IMR-90 (cell line): ENCODE measurements around the gene UBASH3B. TPM values are rescaled to one million over a fixed set of nuclear protein-coding genes. Genes with fewer than 3 reads are reported as not detected.

Experiments
- ATAC-seq: fragments of 200-7000 bp; cut with Tn5 transposase; 2 replicates; pipeline ENCODE4 v1.9.1; 2020; ENCODE audit warnings: low read depth, mild to moderate bottlenecking, moderate library complexity
- BruUV-seq: library from RNA; stranded (reverse); fragments of 400-500 nt; replicated peaks from 2 replicates; lab custom pipeline; 2021; lab: Mats Ljungman, UMichigan
- CTCF ChIA-PET: fragments of 300-600 bp; formaldehyde crosslinking; extraction: SDS; loops from one replicate; lab custom pipeline; 2021; ENCODE audit warnings: antibody characterized with exemption; lab: Yijun Ruan, JAX
- POLR2A ChIA-PET: fragments of 300-600 bp; sonication (Branson Sonifier 250); formaldehyde crosslinking; loops from one replicate; lab custom pipeline; 2022; ENCODE audit warnings: antibody characterized with exemption; ENCODE audit not compliant: unreplicated experiment; lab: Charles Lee
- DNase-seq: peaks from one replicate; pipeline ENCODE4 v3.0.0; 2013
- H2AFZ ChIP-seq: replicated peaks from 2 replicates; pipeline ENCODE3; 2013; ENCODE audit warnings: low read length, mild to moderate bottlenecking; ENCODE audit not compliant: poor library complexity
- H2AK5ac ChIP-seq: 2 replicates; pipeline ENCODE4 v1.6.1; 2013; ENCODE audit warnings: low read depth, low read length, inconsistent platforms
- H2AK9ac ChIP-seq: replicated peaks from 2 replicates; pipeline ENCODE3; 2013; ENCODE audit warnings: mild to moderate bottlenecking, low read depth, low read length, moderate library complexity; ENCODE audit not compliant: poor library complexity
- H2BK120ac ChIP-seq: 2 replicates; pipeline ENCODE4 v1.6.1; 2013; ENCODE audit warnings: low read depth, low read length, inconsistent platforms
- H2BK15ac ChIP-seq: 3 replicates; pipeline ENCODE4 v1.6.1; 2013; ENCODE audit warnings: low read depth, low read length, inconsistent platforms
- H2BK20ac ChIP-seq: 2 replicates; pipeline ENCODE4 v1.6.1; 2013; ENCODE audit warnings: low read depth, mild to moderate bottlenecking, inconsistent platforms, low read length, moderate library complexity
- H2BK5ac ChIP-seq: 2 replicates; pipeline ENCODE4 v1.6.1; 2013; ENCODE audit warnings: mild to moderate bottlenecking, low read depth, low read length, inconsistent platforms; ENCODE audit not compliant: poor library complexity, severe bottlenecking
- H3K14ac ChIP-seq: replicated peaks from 2 replicates; pipeline ENCODE4 v1.6.1; 2013; ENCODE audit warnings: low read depth, low read length, inconsistent platforms
- H3K18ac ChIP-seq: 2 replicates; pipeline ENCODE4 v1.6.1; 2013; ENCODE audit warnings: low read depth, low read length, control low read depth
- H3K23ac ChIP-seq: 2 replicates; pipeline ENCODE4 v1.6.1; 2013; ENCODE audit warnings: low read depth, low read length, inconsistent platforms
- H3K27ac ChIP-seq: 2 replicates; pipeline ENCODE4 v1.5.1; 2013; ENCODE audit warnings: mild to moderate bottlenecking, control low read depth, low read length; ENCODE audit not compliant: insufficient read depth
- H3K27me3 ChIP-seq: 2 replicates; pipeline ENCODE4 v1.6.1; 2013; ENCODE audit warnings: low read length; ENCODE audit not compliant: control insufficient read depth, insufficient read depth
- H3K36me3 ChIP-seq: 2 replicates; pipeline ENCODE4 v1.6.1; 2013; ENCODE audit warnings: low read length, mixed read lengths; ENCODE audit not compliant: control insufficient read depth, insufficient read depth
- H3K4ac ChIP-seq: 2 replicates; pipeline ENCODE4 v1.6.1; 2013; ENCODE audit warnings: low read depth, low read length, inconsistent platforms
- H3K4me1 ChIP-seq: 2 replicates; pipeline ENCODE4 v1.6.1; 2013; ENCODE audit warnings: low read length, mixed read lengths; ENCODE audit not compliant: control insufficient read depth, insufficient read depth
- H3K4me2 ChIP-seq: 2 replicates; pipeline ENCODE4 v1.6.1; 2013; ENCODE audit warnings: low read depth, mild to moderate bottlenecking, control low read depth, low read length, moderate library complexity
- H3K4me3 ChIP-seq: 2 replicates; pipeline ENCODE4 v1.5.1; 2013; ENCODE audit warnings: low read depth, mild to moderate bottlenecking, control low read depth, low read length, moderate library complexity; ENCODE audit not compliant: insufficient read depth
- H3K56ac ChIP-seq: 2 replicates; pipeline ENCODE4 v1.6.1; 2013; ENCODE audit warnings: low read length, inconsistent platforms; ENCODE audit not compliant: insufficient read depth; ENCODE audit errors: extremely low read depth
- H3K79me1 ChIP-seq, 2 experiments: 2 replicates each; pipeline ENCODE4 v1.6.1; 2013; ENCODE audit warnings: low read length in 2 of 2, inconsistent platforms in 1 of 2, low read depth in 1 of 2
- H3K9ac ChIP-seq: 2 replicates; pipeline ENCODE4 v1.6.1; 2013; ENCODE audit warnings: low read depth, low read length, control low read depth
- H3K9me1 ChIP-seq: 2 replicates; pipeline ENCODE4 v1.6.1; 2013; ENCODE audit warnings: low read length, inconsistent platforms; ENCODE audit not compliant: insufficient read depth
- H3K9me3 ChIP-seq: 2 replicates; pipeline ENCODE4 v1.6.1; 2013; ENCODE audit warnings: low read length; ENCODE audit not compliant: control insufficient read depth, insufficient read depth
- H4K20me1 ChIP-seq: 2 replicates; pipeline ENCODE4 v1.6.1; 2013; ENCODE audit warnings: low read length, inconsistent platforms; ENCODE audit not compliant: insufficient read depth
- H4K5ac ChIP-seq: 2 replicates; pipeline ENCODE4 v1.6.1; 2013; ENCODE audit warnings: mild to moderate bottlenecking, low read depth, low read length, control low read depth
- H4K8ac ChIP-seq, 2 experiments: 2 replicates each; pipeline ENCODE4 v1.6.1; 2013; ENCODE audit warnings: low read depth in 2 of 2, low read length in 2 of 2, control low read depth in 1 of 2, inconsistent platforms in 1 of 2
- H4K91ac ChIP-seq: 2 replicates; pipeline ENCODE4 v1.6.1; 2013; ENCODE audit warnings: low read depth, low read length, inconsistent platforms; ENCODE audit not compliant: insufficient read depth
- BHLHE40 ChIP-seq: fragments of 150-350 bp; IDR thresholded peaks from 2 replicates; pipeline ENCODE4 v1.6.1; 2016; ENCODE audit warnings: mild to moderate bottlenecking, low read depth, low read length
- CEBPB ChIP-seq: IDR thresholded peaks from 2 replicates; pipeline ENCODE4 v1.6.1; 2012; ENCODE audit warnings: low read depth, low read length, improper control_type of control experiment
- CHD1 ChIP-seq: IDR thresholded peaks from 2 replicates; pipeline ENCODE4 v1.6.1; 2012; ENCODE audit warnings: low read depth, low read length, improper control_type of control experiment
- CTCF ChIP-seq: conservative IDR thresholded peaks from 2 replicates; pipeline ENCODE4 v1.5.1; 2012; ENCODE audit warnings: mild to moderate bottlenecking, low read depth, low read length, improper control_type of control experiment
- FOS ChIP-seq: fragments of 150-350 bp; IDR thresholded peaks from 2 replicates; pipeline ENCODE4 v1.6.1; 2016; ENCODE audit warnings: low read depth, low read length
- MAFK ChIP-seq: IDR thresholded peaks from 2 replicates; pipeline ENCODE4 v1.6.1; 2012; ENCODE audit warnings: low read depth, low read length, improper control_type of control experiment
- MAZ ChIP-seq: IDR thresholded peaks from 2 replicates; pipeline ENCODE4 v1.6.1; 2012; ENCODE audit warnings: low read depth, mild to moderate bottlenecking, low read length, improper control_type of control experiment, moderate library complexity, borderline replicate concordance
- MXI1 ChIP-seq: IDR thresholded peaks from 2 replicates; pipeline ENCODE4 v1.6.1; 2012; ENCODE audit warnings: low read depth, mild to moderate bottlenecking, low read length, moderate library complexity, borderline replicate concordance
- NFE2L2 ChIP-seq: fragments of 150-350 bp; IDR thresholded peaks from 2 replicates; pipeline ENCODE4 v1.6.1; 2016; ENCODE audit warnings: low read depth, mild to moderate bottlenecking, low read length
- POLR2A ChIP-seq: IDR thresholded peaks from 2 replicates; pipeline ENCODE4 v1.6.1; 2012; ENCODE audit warnings: mild to moderate bottlenecking, low read depth, low read length
- RCOR1 ChIP-seq: IDR thresholded peaks from 2 replicates; pipeline ENCODE4 v1.6.1; 2012; ENCODE audit warnings: mild to moderate bottlenecking, low read length, improper control_type of control experiment; ENCODE audit not compliant: insufficient replicate concordance
- RFX5 ChIP-seq: IDR thresholded peaks from 2 replicates; pipeline ENCODE4 v1.8.0; 2012; ENCODE audit warnings: low read depth, mild to moderate bottlenecking, low read length, moderate library complexity
- SMC3 ChIP-seq: fragments of 150-350 bp; IDR thresholded peaks from 2 replicates; pipeline ENCODE4 v1.6.1; 2016; ENCODE audit warnings: low read depth, mild to moderate bottlenecking, antibody characterized with exemption, low read length, moderate library complexity
- dilution Hi-C: fragments of 300-500 bp; cut with HindIII; formaldehyde crosslinking; loops from one replicate; pipeline ENCODE4 v1.14.3; 2018; ENCODE audit warnings: low sequenced_read_pairs; ENCODE audit not compliant: unreplicated experiment
- in situ Hi-C: fragments of 300-500 bp; cut with MboI; formaldehyde crosslinking; loops from 3 replicates; pipeline ENCODE4 v1.14.3; 2019; ENCODE audit warnings: low sequenced_read_pairs, inconsistent platforms, mixed read lengths
- intact Hi-C: fragments of 100-400 bp; cut with micrococcal nuclease; formaldehyde crosslinking; loops from 2 replicates; pipeline ENCODE4 v1.10.0; 2022
- polyA plus RNA-seq, 3 experiments: library from polyadenylated mRNA; depleted of rRNA; stranded (reverse); fragments of >200 nt; gene quantifications; 2 replicates each; pipeline ENCODE4 v1.2.3, GENCODE V29; 2012; ENCODE audit warnings: low replicate concordance in 1 of 3
- total RNA-seq: library from RNA; depleted of rRNA; stranded (reverse); fragments of >200 nt; gene quantifications from 2 replicates; pipeline ENCODE4 v1.2.3, GENCODE V29; 2012
- TF ChIP-seq, protein P1 (sequence below): fragments of 150-350 bp; IDR thresholded peaks from 2 replicates; pipeline ENCODE4 v1.6.1; 2017; ENCODE audit warnings: mild to moderate bottlenecking, antibody characterized with exemption, low read length, low read depth
- TF ChIP-seq, protein P2 (sequence below): fragments of 150-350 bp; IDR thresholded peaks from 2 replicates; pipeline ENCODE4 v1.6.1; 2016; ENCODE audit warnings: low read depth, mild to moderate bottlenecking, low read length, moderate library complexity, borderline replicate concordance

UBASH3B gene
- total and polyA plus RNA-seq, 2 of the 4 experiments (the other 2 are of a cell fraction): 27.2 to 48.0 TPM

DNA sequence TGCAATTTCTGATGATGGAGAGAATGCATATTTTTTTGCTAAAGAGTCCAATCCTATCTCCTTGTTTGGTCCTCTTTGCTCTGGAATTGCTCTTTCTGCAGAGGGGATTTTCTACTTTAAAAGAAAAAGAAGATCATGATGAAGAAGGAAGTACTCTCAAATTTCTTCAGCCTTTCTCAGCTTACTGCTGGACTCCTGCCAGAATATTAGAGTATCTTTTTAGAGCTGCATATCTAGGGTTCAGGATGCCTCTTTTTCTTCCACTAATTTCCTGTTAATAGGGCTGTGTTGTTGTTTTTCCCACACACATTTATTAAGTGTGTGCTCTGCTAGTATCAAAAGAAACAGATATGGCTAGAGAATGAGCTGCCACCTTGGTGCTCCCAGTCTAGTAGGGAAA lies 18.2 kb downstream of the UBASH3B start:
- no peak overlapping the region for H2AK5ac ChIP-seq
- in situ Hi-C loops: no loop called here

More for the DNA sequence above, 18.2 kb downstream of the UBASH3B start:
- Histone ChIP-seq H3K56ac (no peak overlapping the region), H3K9me1 (peaks cover 34% of the 10 kb centered on the region), H4K20me1 (peaks cover 22% of the 10 kb centered on the region), H4K8ac (no peak overlapping the region), H2BK20ac (no peak overlapping the region), H2BK120ac (no peak overlapping the region), H3K4me2 (no peak overlapping the region), H4K91ac (no peak overlapping the region), H3K9me3 (peaks cover 4% of the 10 kb centered on the region), H2BK15ac (no peak overlapping the region), H3K9ac (no peak overlapping the region), H4K5ac (no peak overlapping the region), H2AFZ (no peak overlapping the region), H3K79me1 (peaks cover 50 to 84% of the 10 kb centered on the region in 2 experiments), H3K4me3 (no peak overlapping the region), H3K27me3 (no peaks in the 10 kb centered on the region), H3K23ac (no peak overlapping the region), H2BK5ac (no peak overlapping the region), H3K27ac (no peak overlapping the region), H3K4ac (no peak overlapping the region), H3K14ac (no peak overlapping the region), H3K4me1 (peaks cover 27% of the 10 kb centered on the region), H2AK9ac (no peak overlapping the region), H3K18ac (no peak overlapping the region), H3K36me3 (no peaks in the 10 kb centered on the region)
- no TSS peak for BruUV-seq
- TF ChIP-seq CEBPB: no peak
- no peak for TF ChIP-seq SMC3
- TF ChIP-seq, protein P1, sequence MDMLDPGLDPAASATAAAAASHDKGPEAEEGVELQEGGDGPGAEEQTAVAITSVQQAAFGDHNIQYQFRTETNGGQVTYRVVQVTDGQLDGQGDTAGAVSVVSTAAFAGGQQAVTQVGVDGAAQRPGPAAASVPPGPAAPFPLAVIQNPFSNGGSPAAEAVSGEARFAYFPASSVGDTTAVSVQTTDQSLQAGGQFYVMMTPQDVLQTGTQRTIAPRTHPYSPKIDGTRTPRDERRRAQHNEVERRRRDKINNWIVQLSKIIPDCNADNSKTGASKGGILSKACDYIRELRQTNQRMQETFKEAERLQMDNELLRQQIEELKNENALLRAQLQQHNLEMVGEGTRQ: no peak
- TF ChIP-seq CTCF: no peak
- TF ChIP-seq FOS: no peak
- TF ChIP-seq RCOR1: no peak
- TF ChIP-seq CHD1: no peak
- TF ChIP-seq MXI1: no peak
- TF ChIP-seq BHLHE40: no peak
- no peak for TF ChIP-seq NFE2L2
- no peak for TF ChIP-seq MAFK
- no peak for TF ChIP-seq MAZ
- no peak for TF ChIP-seq RFX5
- TF ChIP-seq, protein P2, sequence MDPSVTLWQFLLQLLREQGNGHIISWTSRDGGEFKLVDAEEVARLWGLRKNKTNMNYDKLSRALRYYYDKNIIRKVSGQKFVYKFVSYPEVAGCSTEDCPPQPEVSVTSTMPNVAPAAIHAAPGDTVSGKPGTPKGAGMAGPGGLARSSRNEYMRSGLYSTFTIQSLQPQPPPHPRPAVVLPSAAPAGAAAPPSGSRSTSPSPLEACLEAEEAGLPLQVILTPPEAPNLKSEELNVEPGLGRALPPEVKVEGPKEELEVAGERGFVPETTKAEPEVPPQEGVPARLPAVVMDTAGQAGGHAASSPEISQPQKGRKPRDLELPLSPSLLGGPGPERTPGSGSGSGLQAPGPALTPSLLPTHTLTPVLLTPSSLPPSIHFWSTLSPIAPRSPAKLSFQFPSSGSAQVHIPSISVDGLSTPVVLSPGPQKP: no peak
- TF ChIP-seq POLR2A: no peak
- POLR2A ChIA-PET: no interaction called here
- intact Hi-C loops (no loop called here), dilution Hi-C loops (no loop called here)
- ATAC-seq (no peak), DNase-seq (peak; percentile 71)
- CTCF ChIA-PET: no interaction called here
